ENCODE measurements around the gene OXT.
"Not testable (repeated sequence)": the region's sequence is repeated elsewhere in the genome, so short reads cannot be mapped to it uniquely, and the experiment has no call there.

OXT gene

DNA sequence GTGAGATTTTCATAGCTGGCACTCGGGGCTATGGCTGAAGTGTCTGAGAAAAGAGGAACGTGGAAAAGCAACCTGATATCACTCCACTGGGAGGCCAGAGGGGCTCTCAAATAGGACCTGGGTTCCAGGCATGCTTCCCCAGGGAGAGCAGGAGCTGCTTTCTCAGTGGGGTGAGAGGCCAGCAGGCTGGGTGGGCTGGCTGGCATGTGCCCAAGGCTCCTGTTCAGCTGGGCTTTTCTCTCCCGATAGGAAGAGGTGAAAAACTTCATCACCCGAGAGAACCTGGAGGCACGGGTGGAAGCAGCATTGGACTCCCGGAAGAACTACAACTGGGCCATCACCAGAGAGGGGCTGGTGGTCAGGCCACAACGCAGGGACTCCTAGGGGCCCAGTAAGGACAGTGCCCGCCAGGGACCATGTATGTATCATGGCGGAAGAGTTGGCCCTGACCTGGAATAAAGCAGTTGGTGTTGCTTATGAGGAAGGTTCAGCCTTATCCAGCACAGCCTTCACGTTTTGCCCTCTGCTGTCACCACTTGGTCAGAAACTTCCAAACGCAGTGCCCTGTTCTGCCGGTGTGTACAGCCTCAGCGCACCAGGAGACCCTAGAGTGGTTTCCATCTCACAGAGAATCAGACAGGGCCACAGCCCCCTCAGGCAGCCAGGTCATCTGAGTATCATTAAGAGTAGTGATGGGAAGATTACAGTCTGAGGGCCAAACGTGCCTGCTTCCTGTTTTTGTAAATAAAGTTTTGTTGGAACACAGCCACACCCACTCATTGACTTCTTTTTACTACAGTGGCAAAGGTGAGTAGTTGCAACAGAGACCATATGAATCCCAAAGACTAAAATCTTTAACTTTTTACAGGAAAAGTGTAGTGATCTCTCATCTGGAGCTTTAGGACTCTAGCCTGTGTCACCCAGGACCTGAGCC, 23.7 kb upstream of the OXT start:
- no peak for DNase-seq (ENCODE audit: low read depth in 2 of 3, low spot score in 2 of 3)

- no peak for DNase-seq (ENCODE audit: low read depth in 2 of 3, low spot score in 2 of 3)
Measured at GRCh38 chr20:3051385-3052019, 19.9 kb upstream of the OXT start.

GRCh38 chr20:3059489-3059888, 11.9 kb upstream of the OXT start:
- DNase-seq (ENCODE audit: low read depth in 2 of 3, low spot score in 2 of 3), result no peak

DNA sequence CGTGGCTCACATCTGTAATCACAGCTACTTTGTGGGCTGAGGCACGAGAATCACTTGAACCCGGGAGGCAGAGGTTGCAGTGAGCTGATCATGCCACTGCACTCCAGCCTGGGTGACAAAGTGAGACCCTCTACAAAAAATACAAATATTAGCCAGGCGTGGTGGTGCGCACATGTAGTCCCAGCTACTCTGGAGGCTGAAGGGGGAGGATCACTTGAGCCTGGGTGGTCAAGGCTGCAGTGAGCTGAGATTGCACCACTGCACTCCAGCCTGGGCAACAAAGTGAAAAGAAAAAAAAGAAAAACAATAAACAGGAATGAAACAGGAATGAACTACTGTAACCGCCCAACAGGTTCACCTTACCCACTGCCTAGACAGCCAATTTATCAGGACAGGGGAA, 7.3 kb upstream of the OXT start:
- DNase-seq (ENCODE audit: low read depth in 2 of 3, low spot score in 2 of 3), result not testable (repeated sequence)

DNA sequence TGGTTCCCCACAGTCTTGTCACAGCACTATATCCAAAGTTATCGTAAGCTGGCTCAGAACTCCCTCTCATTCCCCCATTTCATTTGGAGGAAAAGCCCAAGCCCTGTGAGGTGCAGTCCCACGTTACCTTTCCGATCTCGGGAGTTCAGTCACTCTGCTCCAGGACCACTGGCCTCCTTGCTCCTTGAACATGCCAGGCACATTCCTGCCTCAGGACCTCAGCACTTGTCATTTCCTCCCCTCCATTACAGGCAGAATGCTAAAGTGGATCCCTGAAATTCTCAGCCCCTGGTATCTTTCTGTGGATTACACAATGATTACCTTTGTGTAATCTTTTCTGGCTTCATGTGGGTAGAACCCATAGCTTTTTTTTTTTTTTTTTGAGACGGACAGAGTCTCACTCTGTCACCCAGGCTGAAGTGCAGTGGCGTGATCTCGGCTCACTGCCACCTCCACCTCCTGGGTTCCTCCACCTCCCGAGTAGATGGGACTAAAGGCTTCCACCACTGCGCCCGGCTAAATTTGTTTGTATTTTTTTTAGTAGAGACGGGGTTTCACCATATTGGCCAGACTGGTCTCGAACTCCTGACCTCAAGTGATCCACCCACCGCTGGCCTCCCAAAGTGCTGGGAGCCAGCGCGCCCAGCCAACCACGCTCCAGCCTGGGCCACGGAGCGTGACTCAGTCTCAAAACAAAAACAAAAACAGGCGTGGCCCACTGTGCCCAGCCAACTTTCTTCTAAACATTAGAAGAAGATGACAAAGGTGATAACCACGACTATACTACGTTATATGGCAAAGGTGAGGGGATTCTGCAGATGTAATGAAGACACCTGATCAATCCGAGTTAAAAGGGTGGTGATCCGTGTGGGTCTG, 4.0 kb upstream of the OXT start:
- DNase-seq (ENCODE audit: low read depth in 2 of 3, low spot score in 2 of 3), result no peak

DNA sequence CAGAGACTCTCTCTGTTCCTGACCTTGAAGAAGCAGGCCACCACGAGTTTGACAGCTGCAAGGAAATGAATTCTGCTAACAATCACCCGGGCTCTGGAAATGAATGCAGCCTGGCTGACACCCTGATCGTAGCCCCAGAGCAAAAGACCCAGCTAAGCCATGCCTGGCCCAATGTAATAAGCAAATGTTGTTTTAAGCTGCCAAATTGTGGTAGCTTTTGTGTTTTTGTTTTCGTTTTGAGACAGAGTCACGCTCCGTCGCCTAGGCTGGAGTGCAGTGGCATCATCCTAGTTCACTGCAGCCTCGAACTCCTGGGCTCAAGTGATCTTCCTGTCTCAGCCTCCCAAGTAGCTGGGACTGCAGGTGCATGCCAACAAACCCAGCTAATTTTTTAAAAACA, 3.3 kb upstream of the OXT start:
- no peak for DNase-seq (ENCODE audit: low read depth in 2 of 3, low spot score in 2 of 3)

DNA sequence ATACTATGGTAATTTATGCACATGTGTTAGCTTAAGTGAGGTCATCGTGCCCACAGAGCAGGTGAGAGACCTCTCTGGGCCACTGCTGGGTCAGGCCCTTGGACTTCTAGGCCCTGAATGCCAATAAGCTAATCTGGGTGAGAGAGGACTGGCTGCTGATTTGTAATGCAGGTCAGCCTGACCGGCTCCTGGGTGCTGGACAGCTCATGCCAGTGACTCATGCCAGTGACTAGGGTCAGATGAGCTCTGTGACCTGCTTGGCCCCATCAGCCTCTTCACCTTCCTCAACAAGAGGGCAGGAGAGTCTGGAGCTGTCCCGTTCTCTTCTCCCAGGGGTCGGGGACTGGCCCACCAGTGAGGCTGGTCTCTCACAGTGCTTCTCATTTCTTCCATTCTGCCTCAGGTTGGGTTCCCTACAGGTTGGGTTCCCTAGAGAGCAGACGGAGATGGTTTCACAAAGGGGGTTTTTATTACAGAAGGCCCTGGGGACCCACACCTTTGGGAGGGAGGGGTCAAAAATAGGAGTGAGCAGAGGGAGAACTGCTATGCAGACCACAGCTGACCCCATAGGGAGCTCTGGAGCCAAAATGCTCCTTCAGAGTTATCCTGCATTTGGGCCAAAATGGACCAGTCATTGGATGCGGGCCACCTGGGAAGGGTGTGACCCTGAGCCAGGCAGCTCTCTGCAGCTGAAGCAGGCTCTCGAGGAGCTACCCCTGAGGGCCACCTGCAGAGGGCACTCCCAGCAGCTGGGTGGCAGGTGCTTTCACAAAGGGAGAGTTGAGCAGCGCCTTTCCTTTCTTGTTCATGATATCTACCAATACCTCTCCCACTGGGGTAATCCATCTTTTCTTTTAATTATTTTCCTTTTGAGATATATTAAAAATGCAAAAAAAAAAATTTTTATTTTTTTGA, 2.2 kb upstream of the OXT start:
- no peak for DNase-seq (ENCODE audit: low read depth in 2 of 3, low spot score in 2 of 3)

- no peak for DNase-seq (ENCODE audit: low read depth in 2 of 3, low spot score in 2 of 3)
Measured at GRCh38 chr20:3070725-3071124, 695 bp upstream of the OXT start.

GRCh38 chr20:3071266-3071609, 182 bp upstream of the OXT start:
- DNase-seq (ENCODE audit: low read depth in 2 of 3, low spot score in 2 of 3), result no peak

DNA sequence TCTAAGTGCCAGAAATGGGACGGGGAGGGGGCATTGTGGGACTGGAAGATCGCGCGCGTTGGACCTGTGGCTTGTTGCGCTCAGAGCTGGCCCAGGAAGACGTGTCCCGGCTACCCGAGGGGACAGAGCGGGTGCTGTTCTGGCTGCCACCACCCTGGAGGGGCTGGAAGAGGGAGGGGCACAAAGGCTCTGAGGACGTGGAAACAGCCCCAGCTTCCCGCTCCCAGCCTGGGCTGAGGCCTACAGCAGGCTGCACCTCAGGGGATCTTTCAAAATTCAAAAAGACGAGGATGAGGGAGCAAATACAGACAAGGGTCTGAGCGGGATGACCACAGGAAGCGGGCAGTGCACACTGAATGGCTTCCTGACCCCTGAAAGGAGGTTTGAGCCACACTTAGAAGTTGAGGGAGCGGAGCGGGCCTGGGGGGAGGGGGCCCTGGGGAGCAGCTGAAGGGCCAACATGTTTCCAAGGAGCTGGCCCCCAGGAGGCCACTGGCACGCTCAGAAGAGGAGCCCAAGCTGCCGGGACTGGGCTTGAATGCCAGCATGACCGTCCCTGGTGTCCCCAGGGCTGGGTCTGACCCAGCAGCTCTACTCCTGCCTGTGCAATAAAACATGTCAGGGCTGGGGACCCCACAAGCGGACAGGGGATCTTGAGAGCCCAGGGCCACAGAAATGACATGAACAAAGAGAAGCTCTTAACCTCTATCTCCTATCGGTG, 1.3 kb downstream of the OXT start:
- no peak for DNase-seq (ENCODE audit: low read depth in 2 of 3, low spot score in 2 of 3)

- not testable (repeated sequence) for DNase-seq (ENCODE audit: low read depth in 2 of 3, low spot score in 2 of 3)
Measured at GRCh38 chr20:3073251-3073643, 1.8 kb downstream of the OXT start.

DNA sequence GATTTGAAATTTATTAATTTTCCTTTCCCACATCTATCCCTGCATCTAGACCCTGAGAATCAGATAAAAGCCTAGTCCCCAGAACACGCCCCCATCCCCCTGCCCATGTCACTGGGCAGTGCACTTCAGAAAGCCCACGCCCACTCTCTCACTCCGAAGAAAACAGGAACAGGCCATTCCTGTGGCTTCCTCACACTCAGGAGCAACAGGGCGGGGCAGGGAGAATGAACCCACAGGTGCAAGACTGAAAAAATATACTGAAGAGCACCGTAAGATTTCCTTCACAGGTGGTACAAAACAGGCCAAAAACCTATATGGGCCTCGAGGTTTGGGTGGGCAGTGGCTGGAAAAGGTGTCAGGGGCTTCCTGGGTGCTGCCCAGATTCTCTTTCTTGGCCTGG, 3.4 kb downstream of the OXT start:
- no peak for DNase-seq (ENCODE audit: low read depth in 2 of 3, low spot score in 2 of 3)

DNA sequence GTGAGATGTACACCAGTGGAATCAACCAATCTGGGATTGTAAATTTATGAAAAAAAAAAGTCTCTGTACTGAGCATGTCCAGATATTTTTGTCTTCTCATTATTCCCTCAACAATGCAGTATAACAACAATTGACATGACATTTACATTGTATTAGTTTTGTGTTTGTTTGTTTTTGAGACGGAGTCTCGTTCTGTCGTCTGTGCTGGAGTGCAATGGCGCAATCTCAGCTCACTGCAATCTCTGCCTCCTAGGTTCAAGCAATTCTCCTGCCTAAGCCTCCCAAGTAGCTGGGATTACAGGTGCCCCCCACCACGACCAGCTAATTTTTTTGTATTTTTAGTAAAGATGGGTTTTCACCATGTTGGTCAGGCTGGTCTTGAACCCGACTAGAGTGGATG, 3.9 kb downstream of the OXT start:
- not testable (repeated sequence) for DNase-seq (ENCODE audit: low read depth in 2 of 3, low spot score in 2 of 3)

DNA sequence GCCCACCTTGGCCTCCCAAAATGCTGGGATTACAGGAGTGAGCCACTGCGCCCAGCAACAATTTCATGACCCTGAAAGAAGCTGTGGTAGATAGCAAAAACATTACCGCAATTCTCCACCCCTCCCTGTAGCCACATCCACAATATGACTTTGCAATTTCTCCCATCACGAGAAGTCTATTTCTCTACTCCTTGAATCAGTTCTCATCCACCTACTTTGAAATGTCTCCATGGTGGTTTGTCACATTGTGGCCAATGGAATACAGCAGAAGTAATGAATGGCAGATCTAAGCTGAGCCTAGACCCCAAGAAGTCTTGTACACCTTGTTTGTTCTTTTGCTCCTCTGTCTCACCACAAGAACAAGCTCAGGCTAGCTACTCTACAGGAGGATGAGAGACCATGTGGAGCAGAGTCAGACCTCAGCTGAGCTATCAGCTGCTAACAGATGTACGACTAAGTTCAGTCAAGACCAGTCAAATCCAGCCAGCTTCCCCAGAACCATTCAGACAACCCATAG, 6.3 kb downstream of the OXT start:
- DNase-seq (ENCODE audit: low read depth in 2 of 3, low spot score in 2 of 3), result no peak

DNA sequence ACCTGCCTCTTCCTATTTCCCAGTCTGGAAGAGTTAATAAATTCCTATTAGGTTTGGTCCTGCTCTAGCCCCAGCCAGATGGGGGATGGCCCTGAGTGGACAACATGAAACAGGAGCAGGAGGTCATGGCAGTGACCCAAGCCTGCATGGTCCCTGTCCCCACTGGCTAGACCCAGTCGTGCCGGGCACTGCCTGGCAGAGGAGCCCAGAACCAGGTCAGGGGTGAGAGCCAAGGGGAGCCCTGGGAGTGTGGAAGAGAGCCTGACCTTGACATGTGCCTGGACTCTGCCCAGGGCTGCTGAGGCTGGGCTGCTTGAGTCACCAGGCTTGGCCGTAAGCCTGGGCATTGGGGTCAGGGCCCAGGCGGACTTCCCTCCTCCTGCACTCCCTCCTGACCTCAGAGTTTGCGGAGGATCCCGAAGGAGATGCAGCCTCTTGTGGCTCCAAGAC, 9.5 kb downstream of the OXT start:
- no peak for DNase-seq (ENCODE audit: low read depth in 2 of 3, low spot score in 2 of 3)

DNA sequence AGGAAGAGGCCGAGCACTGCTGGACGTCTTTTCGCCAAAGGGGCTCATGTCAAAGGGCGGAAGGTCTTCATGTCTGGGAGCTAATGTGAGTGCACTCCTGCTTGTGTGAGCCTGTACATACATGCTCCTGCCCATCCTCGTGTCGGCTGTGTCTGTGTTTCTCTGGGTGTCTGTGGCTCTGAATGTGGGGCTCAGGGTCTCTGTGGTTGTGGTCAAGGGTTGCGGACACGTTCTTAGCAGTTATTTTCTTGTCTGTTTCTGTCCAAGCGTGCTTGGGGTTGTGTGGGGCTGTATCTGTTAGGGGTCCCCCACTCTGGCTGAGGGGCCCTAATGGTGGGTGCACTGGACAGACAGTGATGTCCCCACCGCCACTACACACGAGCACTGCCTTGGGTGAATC, 10.2 kb downstream of the OXT start:
- no peak for DNase-seq (ENCODE audit: low read depth in 2 of 3, low spot score in 2 of 3)

- DNase-seq (ENCODE audit: low read depth in 2 of 3, low spot score in 2 of 3), result no peak
Measured at GRCh38 chr20:3082306-3082951, 11.0 kb downstream of the OXT start.

DNA sequence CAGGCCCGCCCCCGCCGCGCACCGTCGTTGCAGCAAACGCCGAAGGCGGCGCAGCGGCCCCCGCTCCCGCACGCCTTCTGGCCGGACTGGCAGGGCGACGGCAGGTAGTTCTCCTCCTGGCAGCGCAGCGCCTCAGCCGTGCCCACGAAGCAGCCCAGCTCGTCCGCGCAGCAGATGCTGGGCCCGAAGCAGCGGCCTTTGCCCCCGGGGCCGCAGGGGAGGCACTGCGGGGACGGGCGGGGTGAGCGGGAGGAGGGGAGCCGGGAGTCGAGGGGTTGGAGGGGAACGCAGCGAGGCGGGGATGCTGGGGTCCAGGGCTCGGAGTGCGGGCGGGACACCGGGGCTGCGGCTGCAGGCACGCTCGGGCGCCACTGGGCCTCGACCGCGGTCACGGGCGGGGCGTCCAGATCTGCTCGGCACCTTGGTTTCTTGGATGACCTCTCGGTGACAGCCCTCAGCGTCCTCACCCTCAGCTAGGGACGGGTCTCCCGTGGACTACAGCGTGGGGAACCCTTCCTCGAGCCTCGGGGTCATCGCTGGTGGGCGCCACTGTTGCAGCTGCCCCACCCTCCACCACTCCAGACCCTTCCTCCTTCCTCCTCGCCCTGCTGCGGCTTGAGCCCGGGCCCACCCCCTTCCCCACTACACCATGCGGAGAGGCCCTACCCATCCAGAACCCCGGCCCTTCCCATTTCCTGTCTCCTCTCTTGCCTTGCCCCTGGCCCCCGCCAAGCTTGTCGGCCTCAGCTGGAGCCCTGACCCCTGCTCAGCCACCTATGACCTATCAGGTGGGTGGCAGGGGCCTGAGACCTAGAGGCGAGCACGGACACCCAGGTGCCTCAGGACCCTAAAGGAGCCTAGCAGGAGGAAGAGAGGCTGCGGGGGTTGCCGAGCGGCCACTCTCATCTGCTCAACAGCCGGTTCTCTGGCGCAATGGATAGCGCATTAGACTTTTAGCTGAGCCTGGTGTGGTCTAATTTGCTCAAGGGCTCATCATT, 11.8 kb downstream of the OXT start:
- DNase-seq (ENCODE audit: low read depth in 2 of 3, low spot score in 2 of 3), result no peak

All from activated CD8-positive, alpha-beta memory T cell treated with anti-CD3 and anti-CD28 coated beads for 48 hours (primary cell).